Hippocampal formation (tissue), 2 donors: ENCODE results near the gene SPATA31D1.
"Not testable (repeated sequence)": the region's sequence is repeated elsewhere in the genome, so short reads cannot be mapped to it uniquely, and the experiment has no call there.

ENCODE experiments used
- DNase-seq, 2 donors: peaks; one replicate each; lab custom pipeline; 2025; lab: John Stamatoyannopoulos, UW

Gene SPATA31D1

GRCh38 chr9:81988472-81988871 is at the start of gene SPATA31D1:
Gene SPATA31D1 (plus strand): TSS chr9:81988772. CDS start chr9:81988819, 47 bp downstream.
- not testable (repeated sequence) for DNase-seq

GRCh38 chr9:81943393-81943792 is 45.2 kb upstream of the SPATA31D1 start, which contains the start of gene SPATA31D3:
Gene SPATA31D3 (plus strand): TSS chr9:81943500. CDS start chr9:81943586, 86 bp downstream.
- not testable (repeated sequence) for DNase-seq

DNA sequence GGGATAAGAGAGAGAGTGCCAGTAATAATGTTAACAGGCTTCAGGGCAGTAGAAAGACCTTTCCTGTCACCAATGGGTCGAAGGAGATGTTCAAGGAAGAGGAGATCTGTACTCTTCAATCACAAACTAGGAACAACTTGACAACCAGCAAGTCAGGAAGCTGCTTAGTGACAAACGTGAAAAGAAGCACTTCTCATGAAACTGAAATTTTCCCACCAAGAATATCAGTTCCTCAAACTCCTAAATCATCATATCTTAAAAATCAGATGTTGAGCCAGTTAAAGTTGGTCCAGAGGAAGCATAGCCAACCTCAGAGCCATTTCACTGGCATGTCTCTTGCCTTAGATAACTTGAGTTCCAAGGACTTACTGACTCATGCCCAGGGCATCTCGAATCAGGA is 39.9 kb upstream of the SPATA31D1 start:
- DNase-seq: not testable (repeated sequence)

- no peak for DNase-seq
These were observed 35.5 kb upstream of the SPATA31D1 start for GRCh38 chr9:81953096-81953495.

DNA sequence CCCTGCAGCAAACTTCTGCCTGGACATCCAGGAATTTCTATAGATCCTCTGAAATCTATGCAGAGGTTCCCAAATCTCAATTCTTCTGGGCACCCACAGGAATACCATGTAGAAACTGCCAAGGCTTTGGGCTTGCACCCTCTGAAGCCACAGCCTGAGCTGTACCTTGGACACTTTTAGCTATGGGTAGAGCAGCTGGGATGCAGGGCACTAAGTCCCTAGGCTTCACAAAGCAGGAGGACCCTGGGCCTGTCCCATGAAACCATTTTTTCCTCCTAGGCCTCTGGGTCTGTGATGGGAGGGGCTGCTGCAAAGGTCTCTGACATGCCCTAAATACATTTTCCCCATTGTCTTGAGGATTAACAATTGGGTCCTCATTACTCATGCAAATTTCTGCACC is 32.9 kb upstream of the SPATA31D1 start:
- no peak for DNase-seq

GRCh38 chr9:81964218-81965171 is 24.1 kb upstream of the SPATA31D1 start:
- no peak for DNase-seq

DNA sequence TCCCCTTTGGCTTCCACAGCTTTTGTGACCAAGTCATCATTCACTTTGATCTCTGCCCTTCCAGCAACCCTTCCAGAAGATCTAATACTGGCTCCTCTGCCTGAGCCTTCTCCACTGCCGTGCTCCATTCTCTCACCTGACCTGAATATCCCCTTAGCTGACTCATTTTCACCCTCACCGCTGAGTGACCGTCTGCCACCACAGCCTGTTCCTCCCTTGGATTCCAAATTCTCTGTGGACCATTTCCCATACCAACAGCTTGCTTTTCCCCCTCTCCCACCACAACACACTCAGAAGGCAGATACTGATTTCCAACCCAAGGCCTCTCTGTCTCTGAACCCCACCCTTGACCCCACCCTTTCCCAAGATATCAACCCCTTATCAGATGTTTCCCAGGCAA is 20.5 kb upstream of the SPATA31D1 start:
- DNase-seq: no peak

DNA sequence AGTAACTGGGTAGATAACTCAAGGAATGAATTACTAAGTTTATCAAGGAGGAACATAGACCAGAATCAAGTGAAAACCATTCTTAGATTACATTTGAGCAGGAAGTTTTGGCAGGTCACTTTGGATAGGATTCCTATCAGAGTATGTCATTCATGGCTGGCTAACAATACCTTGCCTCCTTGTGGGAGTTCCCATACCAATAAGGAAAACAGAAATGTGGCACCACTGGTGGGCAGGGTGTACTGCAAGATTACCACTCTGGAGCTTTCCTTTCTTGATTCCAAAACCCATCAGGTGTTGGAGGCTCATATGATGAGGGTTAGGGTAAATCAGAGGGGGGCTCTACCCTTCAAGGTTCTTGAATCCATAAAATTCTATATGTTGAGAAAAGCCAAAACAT is 18.6 kb upstream of the SPATA31D1 start:
- DNase-seq: no peak

DNA sequence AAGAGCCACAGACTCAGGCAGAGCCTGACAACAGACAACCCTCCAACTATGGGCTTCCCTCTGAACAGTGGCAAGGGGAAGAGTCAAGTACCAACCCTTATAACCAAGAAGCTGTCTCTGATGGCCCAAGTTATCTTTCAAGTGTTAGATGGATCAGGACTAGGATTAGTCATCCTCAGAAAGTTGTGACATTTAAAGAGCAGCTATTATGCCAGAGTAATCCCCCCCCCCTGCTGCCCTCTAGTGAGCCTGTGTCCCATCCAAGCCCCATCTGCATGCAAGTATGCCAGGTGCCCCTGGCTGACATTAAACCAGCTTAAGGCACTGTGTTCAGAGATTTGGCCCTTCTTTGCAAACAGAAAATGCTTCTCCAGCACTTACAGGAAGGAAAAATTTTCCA is 16.8 kb upstream of the SPATA31D1 start:
- no peak for DNase-seq

GRCh38 chr9:81974764-81975163 is 13.8 kb upstream of the SPATA31D1 start:
- DNase-seq: no peak

DNA sequence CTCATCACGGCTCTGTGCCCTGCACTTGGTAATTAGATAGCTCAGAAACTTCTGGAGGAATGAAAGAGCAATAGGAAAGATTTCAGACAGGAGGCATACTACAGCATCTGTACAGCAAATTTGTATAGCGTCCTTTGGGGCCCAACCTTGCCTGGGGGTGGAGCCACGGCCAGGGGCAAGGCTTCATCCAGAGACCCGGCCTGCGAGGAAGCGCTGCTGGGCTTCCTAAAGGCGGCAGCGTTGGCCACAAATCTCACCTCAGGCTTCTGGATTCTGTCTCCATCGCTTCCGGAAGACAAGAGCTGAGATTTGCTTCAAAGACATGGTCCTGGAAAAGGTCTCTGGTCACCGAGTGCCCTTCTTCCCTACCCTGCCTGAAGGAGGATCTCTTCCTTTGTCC is 12.2 kb upstream of the SPATA31D1 start:
- DNase-seq: no peak

DNA sequence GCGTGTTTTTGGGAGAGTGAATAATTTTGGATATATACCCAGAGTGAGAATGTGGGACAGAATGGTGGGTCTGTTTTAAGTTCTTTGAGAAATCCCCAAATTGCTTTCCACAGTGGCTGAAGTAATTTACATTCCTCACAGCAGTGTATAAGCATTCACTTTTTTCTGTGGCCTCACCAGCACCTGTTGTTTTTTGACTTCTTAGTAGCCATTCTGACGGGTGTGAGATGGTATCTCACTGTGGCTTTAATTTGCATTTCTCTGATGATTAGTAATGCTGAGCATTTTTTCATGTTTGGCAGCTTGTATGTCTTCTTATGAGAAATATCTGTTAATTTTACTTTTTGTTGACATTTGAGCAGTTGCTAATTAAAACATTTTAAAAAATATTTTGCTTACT is 9.4 kb upstream of the SPATA31D1 start:
- no peak for DNase-seq

- no peak for DNase-seq
These were observed 8.0 kb upstream of the SPATA31D1 start for GRCh38 chr9:81980568-81980967.

DNA sequence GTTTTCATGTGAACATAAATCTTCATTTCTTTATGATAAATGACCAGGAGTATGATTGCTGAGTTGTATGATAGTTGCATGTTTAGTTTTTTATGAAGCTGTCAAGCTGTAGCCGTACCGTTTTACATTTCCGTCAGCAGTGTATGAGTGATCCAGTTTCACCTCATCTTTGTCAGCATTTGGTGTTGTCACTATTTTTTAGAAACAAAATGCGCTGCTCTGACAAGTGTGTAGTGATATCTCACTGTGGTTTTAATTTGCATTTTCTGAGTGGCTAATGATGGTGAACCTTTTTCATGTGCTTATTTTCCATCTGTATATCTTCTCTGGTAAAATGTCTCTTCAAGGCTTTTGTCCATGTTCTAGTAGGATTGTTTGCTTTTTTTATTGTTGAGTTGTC is 6.7 kb upstream of the SPATA31D1 start:
- DNase-seq: no peak

DNA sequence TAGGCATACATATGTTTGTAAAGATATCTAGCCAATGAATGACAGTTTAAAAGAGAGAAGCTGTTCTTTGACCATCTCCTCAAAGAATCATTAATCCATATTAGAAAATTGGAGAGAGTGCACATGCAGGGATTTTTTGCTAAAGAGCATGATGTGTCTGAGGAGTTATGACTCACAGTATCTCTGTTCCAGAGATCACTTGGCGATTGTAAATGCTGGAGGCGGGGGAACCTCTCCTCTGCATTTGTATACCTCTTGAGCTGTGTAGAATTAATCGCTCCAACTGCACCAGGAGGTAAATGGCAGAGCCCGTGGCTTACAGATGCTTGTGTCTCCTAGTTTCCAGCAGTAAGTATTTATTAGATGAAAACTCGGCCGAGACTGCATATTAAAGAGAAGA is 3.6 kb upstream of the SPATA31D1 start:
- no peak for DNase-seq

- no peak for DNase-seq
These were observed 2.5 kb upstream of the SPATA31D1 start for GRCh38 chr9:81986051-81986450.

- DNase-seq: no peak
These were observed 1.1 kb downstream of the SPATA31D1 start for GRCh38 chr9:81989700-81990099.

GRCh38 chr9:81993656-81994055 is 5.1 kb downstream of the SPATA31D1 start:
- DNase-seq: no peak

GRCh38 chr9:81999806-82000205 is 11.2 kb downstream of the SPATA31D1 start:
- DNase-seq: no peak

DNA sequence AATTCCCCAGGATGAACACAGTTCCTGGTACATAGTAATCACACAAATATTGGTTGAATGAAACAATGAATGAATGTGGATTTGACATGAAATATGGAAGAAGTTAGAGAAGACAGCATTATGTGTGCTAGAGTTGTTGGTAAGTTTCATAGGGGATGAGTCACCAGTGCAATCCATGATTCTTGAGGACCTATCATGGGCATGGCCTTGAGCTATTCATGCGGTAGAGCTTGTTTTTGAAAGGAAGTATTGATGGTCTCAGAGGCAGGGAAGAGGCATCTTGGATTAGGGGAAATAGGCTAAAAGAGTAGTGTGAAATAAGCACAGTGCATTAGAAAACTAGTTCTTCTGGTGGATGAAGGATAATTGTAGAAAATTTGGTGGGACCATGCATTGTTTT is 22.1 kb downstream of the SPATA31D1 start:
- DNase-seq: no peak

- DNase-seq: no peak
These were observed 22.6 kb downstream of the SPATA31D1 start for GRCh38 chr9:82011133-82011532.

DNA sequence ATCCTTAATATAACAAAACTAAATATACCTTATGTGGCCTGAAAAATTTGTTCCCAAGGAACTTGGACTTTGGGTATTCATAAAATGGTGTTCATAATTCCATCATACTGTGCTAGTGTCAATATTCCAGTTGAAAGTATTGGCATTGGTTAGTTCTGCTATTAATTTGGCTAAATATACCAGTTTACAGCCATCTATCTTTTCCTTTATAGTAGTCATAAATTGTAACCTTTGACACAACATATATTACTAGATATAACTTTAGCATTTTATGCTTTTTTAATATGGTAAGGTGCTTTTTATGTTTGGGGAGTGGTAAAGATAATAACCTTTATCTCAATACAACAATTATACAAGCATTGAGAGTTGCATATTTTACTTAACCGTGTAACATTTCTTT is 23.7 kb downstream of the SPATA31D1 start:
- DNase-seq: no peak

DNA sequence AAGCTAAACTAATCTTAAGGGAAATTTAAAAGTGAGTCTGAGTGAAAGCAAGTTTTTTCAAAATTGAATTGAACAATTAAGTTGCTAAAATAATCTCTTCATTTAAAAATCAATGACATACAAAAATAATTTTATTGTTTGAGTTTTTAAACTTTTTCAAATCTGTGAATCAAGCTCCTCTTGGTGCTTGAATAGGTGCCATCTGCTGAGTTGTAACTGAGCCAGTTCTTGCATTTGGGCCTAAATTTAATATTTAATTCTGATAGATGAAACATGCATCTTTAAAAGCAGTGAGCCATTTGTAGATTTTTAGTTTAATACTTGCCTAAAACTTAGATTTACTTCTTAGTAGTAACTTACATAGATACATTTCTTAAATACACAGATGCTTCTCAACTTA is 31.8 kb downstream of the SPATA31D1 start:
- DNase-seq: no peak

GRCh38 chr9:82021198-82021597 is 32.6 kb downstream of the SPATA31D1 start:
- no peak for DNase-seq
